ENCODE results near the gene CDKN2AIP.

The CDKN2AIP gene

DNA sequence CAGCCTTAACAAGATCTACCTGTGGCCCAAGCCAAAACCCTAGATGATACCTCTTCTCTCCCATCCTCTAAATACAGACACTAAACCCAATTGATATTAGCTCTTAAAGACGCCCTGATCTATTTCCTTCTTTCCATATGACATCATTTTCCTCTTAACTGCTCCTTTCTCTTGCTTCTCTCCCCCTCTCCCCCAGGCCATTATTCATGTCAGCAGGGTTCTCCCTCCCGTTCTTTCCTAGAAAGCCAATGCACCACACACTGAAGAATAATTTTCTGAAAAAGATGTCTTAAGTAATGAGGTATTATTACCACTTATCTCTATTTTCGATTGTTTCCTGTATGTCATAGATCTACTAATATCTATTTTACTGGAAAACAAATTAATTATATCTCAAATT, 50.7 kb downstream of the CDKN2AIP start:
- Histone ChIP-seq H3F3A (ENCODE audit: insufficient read depth) (no peaks in the 10 kb centered on the region), H3K9me3 (ENCODE audit: insufficient read depth, low read length) (no peaks in the 10 kb centered on the region), H3K9ac (ENCODE audit: low read length) (no peak overlapping the region), H4K20me1 (ENCODE audit: low read depth, low read length) (no peaks in the 10 kb centered on the region), H3K9me2 (replicated peaks; ENCODE audit: insufficient read depth, low read length) (no peaks in the 10 kb centered on the region), H3K79me2 (ENCODE audit: insufficient read depth, low read length) (no peaks in the 10 kb centered on the region), H3K27ac (ENCODE audit: low read depth, low read length) (no peak overlapping the region), H3K36me3 (ENCODE audit: low read length) (peaks cover 8% of the 10 kb centered on the region; the same call in 1 of the 2 replicates), H3K4me3 (ENCODE audit: insufficient read depth, low read length, poor library complexity, severe bottlenecking) (no peak overlapping the region), H3K4me2 (ENCODE audit: low read depth, low read length, poor library complexity, severe bottlenecking) (no peak overlapping the region), H2AFZ (ENCODE audit: low read depth, low read length, severe bottlenecking) (no peak overlapping the region), H3K27me3 (ENCODE audit: low read length) (no peaks in the 10 kb centered on the region)
- no peak for TF ChIP-seq CTCF (IDR thresholded peaks at IDR 0.05; ENCODE audit: insufficient read depth, low read length, poor library complexity, severe bottlenecking)
- no peak for TF ChIP-seq EZH2phosphoT487 (conservative IDR thresholded peaks at IDR 0.05; ENCODE audit: low read length)

All from SU-DHL-6 (cell line).